Ishikawa (cell line): ENCODE results near the gene COA7.

Experiments
- CEBPB ChIP-seq: IDR thresholded peaks from 2 replicates; pipeline ENCODE4 v1.6.1; 2012
- EGR1 ChIP-seq: IDR thresholded peaks from 2 replicates; pipeline ENCODE4 v1.6.1; 2012
- EP300 ChIP-seq: IDR thresholded peaks from 2 replicates; pipeline ENCODE4 v1.6.1; 2012; ENCODE audit warnings: borderline replicate concordance
- FOXM1 ChIP-seq: IDR thresholded peaks from 2 replicates; pipeline ENCODE4 v1.6.1; 2012; ENCODE audit warnings: low read depth, borderline replicate concordance
- MAX ChIP-seq: IDR thresholded peaks from 2 replicates; pipeline ENCODE4 v1.6.1; 2012
- NFIC ChIP-seq: IDR thresholded peaks from 2 replicates; pipeline ENCODE4 v1.6.1; 2012
- RAD21 ChIP-seq: IDR thresholded peaks from 2 replicates; pipeline ENCODE4 v1.6.1; 2012; ENCODE audit warnings: low read depth
- REST ChIP-seq: IDR thresholded peaks from 2 replicates; pipeline ENCODE4 v1.6.1; 2012; ENCODE audit warnings: low read depth, mild to moderate bottlenecking
- TAF1 ChIP-seq: IDR thresholded peaks from 2 replicates; pipeline ENCODE4 v1.6.1; 2012; ENCODE audit warnings: low read depth, mild to moderate bottlenecking
- TCF12 ChIP-seq: IDR thresholded peaks from 2 replicates; pipeline ENCODE4 v1.6.1; 2012; ENCODE audit warnings: low read depth
- TEAD4 ChIP-seq: IDR thresholded peaks from 2 replicates; pipeline ENCODE4 v1.6.1; 2012
- USF1 ChIP-seq: IDR thresholded peaks from 2 replicates; pipeline ENCODE4 v1.6.1; 2012
- YY1 ChIP-seq: IDR thresholded peaks from 2 replicates; pipeline ENCODE4 v1.6.1; 2012; ENCODE audit warnings: low read depth

GRCh38 chr1:52676249-52676903 lies 21.8 kb downstream of the COA7 start:
- TF ChIP-seq NFIC (no peak), MAX (no peak), RAD21 (no peak), REST (no peak), YY1 (no peak), TCF12 (no peak), EP300 (no peak), CEBPB (no peak), FOXM1 (no peak), USF1 (no peak), TAF1 (no peak), EGR1 (no peak), TEAD4 (no peak)
